ENCODE results near the gene GDA. TPM values are rescaled to one million over a fixed set of nuclear protein-coding genes. Genes with fewer than 3 reads are reported as not detected.

GDA gene
- total and polyA plus RNA-seq, 2 of the 8 experiments (the other 6 are each of a cell fraction or from before 2014, with no cell fraction given) = 0.35 to 3.0 TPM

DNA sequence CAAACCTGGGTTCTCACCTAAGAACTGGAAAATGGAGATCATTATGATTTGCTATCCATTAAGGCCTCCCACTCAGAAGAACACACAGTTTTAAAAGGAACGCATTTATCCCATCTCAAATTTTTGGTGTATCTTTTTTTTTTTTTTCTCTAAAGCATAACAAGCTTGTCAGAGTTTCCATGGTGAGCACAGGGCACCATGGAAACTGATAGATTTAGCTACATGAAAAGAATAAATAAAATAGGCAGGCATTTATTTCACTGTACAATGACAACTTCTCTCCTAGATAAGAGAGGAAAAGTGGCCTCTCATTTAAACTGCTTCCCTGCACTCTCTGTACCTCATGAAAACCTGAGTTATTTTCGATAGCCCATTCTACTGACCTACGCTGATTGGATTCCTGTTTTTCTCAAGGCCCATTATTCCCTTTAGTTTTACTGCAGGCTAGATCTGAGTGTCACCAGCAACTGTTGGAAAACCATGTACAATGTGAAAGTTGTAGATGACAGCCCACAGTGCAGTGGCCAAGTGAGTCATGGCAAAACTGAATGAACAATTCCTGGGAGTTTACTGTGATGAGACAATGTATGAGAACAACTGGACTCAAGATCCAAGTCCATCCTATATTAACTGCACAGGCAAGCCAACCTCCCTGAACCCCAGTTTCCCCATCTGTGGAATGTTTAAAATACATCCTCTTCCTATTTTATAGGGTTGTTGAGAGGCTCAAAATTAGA is 4.3 kb upstream of the GDA start:
- peaks cover 6% of the 10 kb centered on the region; the same call in 1 of the 2 replicates for H3K23me2 ChIP-seq (ENCODE audit: low read depth, low read length)
- H3K18ac ChIP-seq (ENCODE audit: extremely low read depth, low read length) = no peak overlapping the region
- FAIRE-seq = no peak
- DNase-seq (ENCODE audit: low read depth in 1 of 2, low spot score in 2 of 2) = no peak
- no peak overlapping the region for H2AFZ ChIP-seq (ENCODE audit: low read length)
- H3K4me2 ChIP-seq (ENCODE audit: insufficient read depth in 1 of 2, low read depth in 2 of 2, low read length in 2 of 2) = no peak overlapping the region
- no peak overlapping the region for H3K9ac ChIP-seq (replicated peaks in 1 of 4; ENCODE audit: extremely low read depth in 1 of 4, low read depth in 3 of 4, low read length in 3 of 4)
- H3K79me1 ChIP-seq (ENCODE audit: low read depth, low read length) = no peaks in the 10 kb centered on the region; the same call in 1 of the 2 replicates
- peaks cover 12 to 21% (median 18%) of the 10 kb centered on the region in 4 experiments for H3K27me3 ChIP-seq (replicated peaks in 1 of 4; ENCODE audit: control insufficient read depth in 3 of 4, extremely low read depth in 1 of 4, insufficient read depth in 3 of 4, low read length in 3 of 4)
- H3K4ac ChIP-seq (replicated peaks; ENCODE audit: insufficient read length, low read depth, low read length) = no peak overlapping the region
- no peak overlapping the region for H2BK12ac ChIP-seq (ENCODE audit: low read depth, low read length)
- H3K23ac ChIP-seq (ENCODE audit: insufficient read length) = no peak overlapping the region
- no peak overlapping the region for H4K8ac ChIP-seq (ENCODE audit: extremely low read depth, insufficient read depth, low read length)
- H2BK20ac ChIP-seq (ENCODE audit: low read length) = no peak overlapping the region
- no peak overlapping the region for H2AK5ac ChIP-seq (ENCODE audit: low read depth, low read length)
- ChIA-PET POLR2A (ENCODE audit: partially characterized antibody) (no interaction called here), CTCF (ENCODE audit: partially characterized antibody) (interaction anchor here (1.0 kb wide), 1 partner anchor 12 kb away, joined by 3 read pairs; no protein-coding TSS in a partner anchor)
- H2BK15ac ChIP-seq (ENCODE audit: low read length) = no peak overlapping the region
- no peak overlapping the region for H3K4me3 ChIP-seq (ENCODE audit: extremely low read depth in 1 of 4, insufficient read depth in 2 of 4, low read depth in 3 of 4, low read length in 4 of 4)
- H2BK5ac ChIP-seq (ENCODE audit: low read depth, low read length) = no peak overlapping the region
- H3K9me3 ChIP-seq (ENCODE audit: insufficient read depth in 2 of 2, low read depth in 1 of 2, low read length in 1 of 2) = no peaks in the 10 kb centered on the region
- H3K4me1 ChIP-seq (replicated peaks in 1 of 4; ENCODE audit: control insufficient read depth in 3 of 4, insufficient read depth in 4 of 4, low read length in 3 of 4) = peaks cover 0 to 9% (median 2%) of the 10 kb centered on the region in 4 experiments; a peak in 4 of 7 replicates
- no peaks in the 10 kb centered on the region for H4K20me1 ChIP-seq (replicated peaks in 1 of 2; ENCODE audit: control insufficient read depth in 1 of 2, insufficient read depth in 2 of 2, low read length in 2 of 2)
- H3K56ac ChIP-seq (replicated peaks; ENCODE audit: insufficient read length, low read depth, low read length) = no peak overlapping the region
- H3K14ac ChIP-seq (ENCODE audit: insufficient read length) = no peak overlapping the region
- no peaks in the 10 kb centered on the region for H3K36me3 ChIP-seq (ENCODE audit: control insufficient read depth in 2 of 4, insufficient read depth in 4 of 4, low read length in 3 of 4)
- H4K91ac ChIP-seq (replicated peaks; ENCODE audit: insufficient read length, low read length) = no peak overlapping the region
- no peak overlapping the region for H3K27ac ChIP-seq (ENCODE audit: low read depth, low read length)
- H2BK120ac ChIP-seq (replicated peaks; ENCODE audit: low read depth, low read length) = no peak overlapping the region
- 84% methylated on average over 3 of the region's 3 CpGs; no CpG with 5 or more reads in 1 of the 2 experiments for WGBS, 2 experiments (ENCODE audit: extremely low coverage in 1 of 2, insufficient coverage in 1 of 2, insufficient read length in 1 of 2, insufficient replicate concordance in 2 of 2, low coverage in 1 of 2, low lambda C conversion rate in 2 of 2, missing lambda C conversion rate in 1 of 2)
- no peaks in the 10 kb centered on the region for H3K79me2 ChIP-seq (ENCODE audit: control insufficient read depth in 1 of 2, insufficient read depth in 2 of 2, low read length in 2 of 2)
- H4K5ac ChIP-seq (ENCODE audit: insufficient read length, low read depth, low read length) = no peak overlapping the region
- TF ChIP-seq ATF2 (IDR thresholded peaks at IDR 0.05; ENCODE audit: low read length) (no peak), BRCA1 (IDR thresholded peaks at IDR 0.05; ENCODE audit: low read depth, low read length) (no peak), BACH1 (IDR thresholded peaks at IDR 0.05; ENCODE audit: low read length) (no peak), ZNF274 (IDR thresholded peaks at IDR 0.05; ENCODE audit: borderline replicate concordance, extremely low read depth, low read length) (no peak), USF2 (IDR thresholded peaks at IDR 0.05; ENCODE audit: low read length) (no peak), BCL11A (IDR thresholded peaks at IDR 0.05; ENCODE audit: low read depth in 2 of 2, low read length in 2 of 2) (no peak), CHD2 (IDR thresholded peaks at IDR 0.05; ENCODE audit: low read length) (no peak), ASH2L (IDR thresholded peaks at IDR 0.05; ENCODE audit: low read length) (no peak)
- TF ChIP-seq, protein P1, sequence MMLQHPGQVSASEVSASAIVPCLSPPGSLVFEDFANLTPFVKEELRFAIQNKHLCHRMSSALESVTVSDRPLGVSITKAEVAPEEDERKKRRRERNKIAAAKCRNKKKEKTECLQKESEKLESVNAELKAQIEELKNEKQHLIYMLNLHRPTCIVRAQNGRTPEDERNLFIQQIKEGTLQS (IDR thresholded peaks at IDR 0.05; ENCODE audit: insufficient read depth, low read depth, low read length) = no peak
